KMS-11 (cell line): ENCODE results near the gene ZNF878.
A peak's percentile ranks its signal among the peaks of the same experiment; 100 is the strongest.
"Not testable (repeated sequence)": the region's sequence is repeated elsewhere in the genome, so short reads cannot be mapped to it uniquely, and the experiment has no call there.

Experiments
- H2AFZ ChIP-seq: fragments of 200-600 bp; sonication (generic); 2 replicates; pipeline ENCODE4 v1.6.1; 2016; ENCODE audit warnings: antibody characterized with exemption, mixed run types, low read depth
- H3K27ac ChIP-seq: fragments of 200-600 bp; sonication (generic); 2 replicates; pipeline ENCODE4 v1.6.1; 2016; ENCODE audit warnings: mild to moderate bottlenecking, mixed run types
- H3K27me3 ChIP-seq: fragments of 200-600 bp; sonication (generic); 2 replicates; pipeline ENCODE4 v1.6.1; 2017; ENCODE audit warnings: mild to moderate bottlenecking, low read depth, mixed run types, moderate library complexity; ENCODE audit not compliant: insufficient read depth
- H3K36me3 ChIP-seq: fragments of 200-600 bp; sonication (generic); 2 replicates; pipeline ENCODE4 v1.6.1; 2017; ENCODE audit warnings: mild to moderate bottlenecking, mixed run types; ENCODE audit not compliant: insufficient read depth
- H3K4me1 ChIP-seq: fragments of 200-600 bp; sonication (generic); 2 replicates; pipeline ENCODE4 v1.6.1; 2016; ENCODE audit warnings: mild to moderate bottlenecking, low read depth, mixed run types; ENCODE audit not compliant: poor library complexity, severe bottlenecking
- H3K4me2 ChIP-seq: fragments of 200-600 bp; sonication (generic); 2 replicates; pipeline ENCODE4 v1.7.0; 2016; ENCODE audit warnings: mild to moderate bottlenecking, mixed run types
- H3K4me3 ChIP-seq: fragments of 200-600 bp; sonication (generic); IDR thresholded peaks from 2 replicates; pipeline ENCODE4 v1.6.1; 2017; ENCODE audit warnings: low read depth, low read length, mixed read lengths; ENCODE audit not compliant: insufficient read depth
- H3K79me2 ChIP-seq: fragments of 200-600 bp; sonication (generic); 2 replicates; pipeline ENCODE4 v1.6.1; 2016; ENCODE audit warnings: low read depth, mixed run types; ENCODE audit not compliant: insufficient read depth
- H3K9ac ChIP-seq: fragments of 200-600 bp; sonication (generic); 2 replicates; pipeline ENCODE4 v1.6.1; 2016; ENCODE audit warnings: mild to moderate bottlenecking, mixed run types
- H4K20me1 ChIP-seq: fragments of 200-600 bp; sonication (generic); 2 replicates; pipeline ENCODE4 v1.6.1; 2016; ENCODE audit warnings: mild to moderate bottlenecking, mixed run types; ENCODE audit not compliant: insufficient read depth
- CTCF ChIP-seq: fragments of 200-600 bp; sonication (generic); conservative IDR thresholded peaks from 2 replicates; pipeline ENCODE4 v1.6.1; 2017; ENCODE audit warnings: low read depth, mild to moderate bottlenecking, antibody characterized with exemption, low read length, moderate library complexity, mixed read lengths

The ZNF878 gene

GRCh38 chr19:12092956-12093355 is 40.2 kb upstream of the ZNF878 start:
- Histone ChIP-seq H3K4me2 (no peak overlapping the region), H3K4me3 (no peak overlapping the region), H3K9ac (no peak overlapping the region)

GRCh38 chr19:12092065-12092867 is 39.5 kb upstream of the ZNF878 start:
- H3K4me3 ChIP-seq, result no peak overlapping the region
- H3K9ac ChIP-seq, result no peak overlapping the region
- TF ChIP-seq CTCF, result no peak
- no peak overlapping the region for H2AFZ ChIP-seq
- H3K4me2 ChIP-seq, result no peak overlapping the region
- no peak overlapping the region for H3K27ac ChIP-seq
- H3K79me2 ChIP-seq, result no peaks in the 10 kb centered on the region
- no peaks in the 10 kb centered on the region for H3K27me3 ChIP-seq
- no peaks in the 10 kb centered on the region for H3K4me1 ChIP-seq
- H4K20me1 ChIP-seq, result no peaks in the 10 kb centered on the region
- no peaks in the 10 kb centered on the region for H3K36me3 ChIP-seq

More at GRCh38 chr19:12092956-12093355, 40.2 kb upstream of the ZNF878 start:
- no peak overlapping the region for H2AFZ ChIP-seq
- TF ChIP-seq CTCF, result no peak
- no peaks in the 10 kb centered on the region for H3K4me1 ChIP-seq
- no peaks in the 10 kb centered on the region for H3K36me3 ChIP-seq
- no peak overlapping the region for H3K27ac ChIP-seq
- no peaks in the 10 kb centered on the region for H3K79me2 ChIP-seq
- H3K27me3 ChIP-seq, result no peaks in the 10 kb centered on the region
- no peaks in the 10 kb centered on the region for H4K20me1 ChIP-seq

- no peaks in the 10 kb centered on the region for H3K27me3 ChIP-seq
- H3K4me2 ChIP-seq, result no peak overlapping the region
- no peak overlapping the region for H2AFZ ChIP-seq
- no peaks in the 10 kb centered on the region for H3K79me2 ChIP-seq
- peak; percentile 37; the same call in 1 of the 2 replicates for TF ChIP-seq CTCF
- H3K4me1 ChIP-seq, result no peaks in the 10 kb centered on the region
- H3K4me3 ChIP-seq, result no peak overlapping the region
- H3K36me3 ChIP-seq, result no peaks in the 10 kb centered on the region
- no peaks in the 10 kb centered on the region for H4K20me1 ChIP-seq
- H3K27ac ChIP-seq, result no peak overlapping the region
- H3K9ac ChIP-seq, result no peak overlapping the region
Observed at GRCh38 chr19:12090807-12091206, 38.0 kb upstream of the ZNF878 start.

- no peak for TF ChIP-seq CTCF
- Histone ChIP-seq H4K20me1 (no peaks in the 10 kb centered on the region), H3K27ac (no peak overlapping the region), H3K9ac (no peak overlapping the region), H3K36me3 (no peaks in the 10 kb centered on the region), H3K4me2 (no peak overlapping the region), H3K79me2 (no peaks in the 10 kb centered on the region), H2AFZ (no peak overlapping the region), H3K27me3 (no peaks in the 10 kb centered on the region), H3K4me1 (no peaks in the 10 kb centered on the region), H3K4me3 (no peak overlapping the region)
Observed at GRCh38 chr19:12085074-12085818, 32.5 kb upstream of the ZNF878 start.

- H3K4me1 ChIP-seq, H3K27ac ChIP-seq, H2AFZ ChIP-seq, H3K4me2 ChIP-seq, H3K4me3 ChIP-seq, H4K20me1 ChIP-seq, H3K27me3 ChIP-seq, H3K36me3 ChIP-seq, H3K9ac ChIP-seq, H3K79me2 ChIP-seq: not testable (repeated sequence)
Observed at GRCh38 chr19:12083336-12083735, 30.6 kb upstream of the ZNF878 start.
